PC-9 (cell line): Measurements from ENCODE around the gene FHAD1. TPM values are rescaled to one million over a fixed set of nuclear protein-coding genes. Genes with fewer than 3 reads are reported as not detected.

Source experiments
- BruUV-seq: library from RNA; stranded (reverse); fragments of 400-500 nt; replicated peaks from 2 replicates; lab custom pipeline; 2021; lab: Mats Ljungman, UMichigan
- CTCF ChIA-PET: fragments of 300-600 bp; sonication (Branson Sonifier 250); formaldehyde crosslinking; loops from one replicate; lab custom pipeline; 2022; ENCODE audit warnings: antibody characterized with exemption; lab: Charles Lee
- POLR2A ChIA-PET: fragments of 300-600 bp; sonication (Branson Sonifier 250); formaldehyde crosslinking; loops from one replicate; lab custom pipeline; 2022; ENCODE audit warnings: antibody characterized with exemption; ENCODE audit not compliant: unreplicated experiment; lab: Charles Lee
- DNase-seq, 2 experiments: peaks; one replicate each; pipeline versions ENCODE4 v3.0.0 to v3.0.0-alpha.2; 2015 to 2022; ENCODE audit warnings: mixed read lengths in 1 of 2
- H2AFZ ChIP-seq: fragments of 200-600 bp; sonication (generic); 2 replicates; pipeline ENCODE4 v1.8.1; 2017; ENCODE audit warnings: antibody characterized with exemption
- H3F3A ChIP-seq: fragments of 200-600 bp; sonication (generic); 2 replicates; pipeline ENCODE4 v1.8.1; 2017; ENCODE audit warnings: antibody characterized with exemption, mild to moderate bottlenecking, low read depth; ENCODE audit not compliant: insufficient read depth
- H3K27ac ChIP-seq: fragments of 200-600 bp; sonication (generic); 2 replicates; pipeline ENCODE4 v1.6.1; 2016; ENCODE audit warnings: mixed run types
- H3K27me3 ChIP-seq: fragments of 200-600 bp; sonication (generic); 2 replicates; pipeline ENCODE4 v1.6.1; 2016; ENCODE audit warnings: low read depth, mixed run types; ENCODE audit not compliant: insufficient read depth
- H3K36me3 ChIP-seq: fragments of 200-600 bp; sonication (generic); 2 replicates; pipeline ENCODE4 v1.6.1; 2016; ENCODE audit warnings: low read depth, mixed run types
- H3K4me1 ChIP-seq: fragments of 200-600 bp; sonication (generic); replicated peaks from 2 replicates; pipeline ENCODE4 v1.6.1; 2016; ENCODE audit warnings: mixed run types; ENCODE audit not compliant: insufficient read depth
- H3K4me2 ChIP-seq: fragments of 200-600 bp; sonication (generic); 2 replicates; pipeline ENCODE4 v1.6.1; 2017; ENCODE audit warnings: mixed run types
- H3K4me3 ChIP-seq: fragments of 200-600 bp; sonication (generic); 2 replicates; pipeline ENCODE4 v1.6.1; 2016; ENCODE audit warnings: mixed run types
- H3K79me2 ChIP-seq: fragments of 200-600 bp; sonication (generic); 2 replicates; pipeline ENCODE4 v1.6.1; 2017; ENCODE audit warnings: low read depth, mixed run types
- H3K9me2 ChIP-seq: fragments of 200-600 bp; sonication (generic); 2 replicates; pipeline ENCODE4 v1.8.1; 2017; ENCODE audit warnings: mild to moderate bottlenecking; ENCODE audit not compliant: insufficient read depth
- H3K9me3 ChIP-seq: fragments of 200-600 bp; sonication (generic); 2 replicates; pipeline ENCODE4 v1.8.1; 2016; ENCODE audit warnings: low read depth; ENCODE audit not compliant: insufficient read depth
- H4K20me1 ChIP-seq: fragments of 200-600 bp; sonication (generic); 2 replicates; pipeline ENCODE4 v1.8.1; 2017; ENCODE audit not compliant: insufficient read depth
- CTCF ChIP-seq: fragments of 200-600 bp; sonication (generic); conservative IDR thresholded peaks from 2 replicates; pipeline ENCODE4 v1.6.1; 2017; ENCODE audit warnings: mixed run types, antibody characterized with exemption, mild to moderate bottlenecking, moderate library complexity
- EZH2 ChIP-seq: fragments of 200-600 bp; sonication (generic); IDR thresholded peaks from 2 replicates; pipeline ENCODE4 v1.8.0; 2017; ENCODE audit warnings: antibody characterized with exemption, low read depth
- intact Hi-C: fragments of 100-400 bp; cut with micrococcal nuclease; formaldehyde crosslinking; loops from one replicate; pipeline ENCODE4 v1.10.0; 2022; ENCODE audit not compliant: unreplicated experiment
- total RNA-seq: library from RNA; stranded (reverse); gene quantifications from 2 replicates; pipeline ENCODE4 v1.2.3, GENCODE V29; 2021

The FHAD1 gene
- total RNA-seq, 1 experiment from 2014 or later = 6.9 TPM

- H4K20me1 ChIP-seq = no peaks in the 10 kb centered on the region
Observed at GRCh38 chr1:15310544-15310943, 63.5 kb downstream of the FHAD1 start.

GRCh38 chr1:15311122-15311822 is 64.2 kb downstream of the FHAD1 start:
- BruUV-seq = no TSS peak
- Histone ChIP-seq H3K9me2 (no peaks in the 10 kb centered on the region), H4K20me1 (no peaks in the 10 kb centered on the region), H3K79me2 (no peaks in the 10 kb centered on the region), H3K9me3 (no peaks in the 10 kb centered on the region), H3K4me2 (no peak overlapping the region), H3K4me3 (no peak overlapping the region), H3K27ac (no peak overlapping the region), H3K4me1 (no peaks in the 10 kb centered on the region), H2AFZ (no peak overlapping the region), H3K27me3 (no peaks in the 10 kb centered on the region), H3F3A (no peaks in the 10 kb centered on the region), H3K36me3 (no peaks in the 10 kb centered on the region)
- no peak for DNase-seq
- POLR2A ChIA-PET = interaction anchor here (0.6 kb wide), 1 partner anchor 101 kb away, joined by 3 read pairs; no protein-coding TSS in a partner anchor
- TF ChIP-seq EZH2 (no peak), CTCF (no peak)
- intact Hi-C loops = no loop called here
- CTCF ChIA-PET = no interaction called here

More at GRCh38 chr1:15310544-15310943, 63.5 kb downstream of the FHAD1 start:
- no peak overlapping the region for H2AFZ ChIP-seq
- no peaks in the 10 kb centered on the region for H3K4me1 ChIP-seq
- H3K9me3 ChIP-seq = no peaks in the 10 kb centered on the region
- no peak overlapping the region for H3K4me2 ChIP-seq
- TF ChIP-seq CTCF (no peak), EZH2 (no peak)
- no peaks in the 10 kb centered on the region for H3K36me3 ChIP-seq
- no peaks in the 10 kb centered on the region for H3K27me3 ChIP-seq
- no peak overlapping the region for H3K4me3 ChIP-seq
- no peaks in the 10 kb centered on the region for H3K79me2 ChIP-seq
- no peak for DNase-seq
- no peak overlapping the region for H3K27ac ChIP-seq
- BruUV-seq = no TSS peak
- no peaks in the 10 kb centered on the region for H3K9me2 ChIP-seq
- CTCF ChIA-PET = no interaction called here
- intact Hi-C loops = no loop called here
- no peaks in the 10 kb centered on the region for H3F3A ChIP-seq
- POLR2A ChIA-PET = no interaction called here

- Histone ChIP-seq H3K27me3 (no peaks in the 10 kb centered on the region), H2AFZ (no peak overlapping the region), H3K79me2 (no peaks in the 10 kb centered on the region), H3F3A (no peaks in the 10 kb centered on the region), H3K4me1 (no peaks in the 10 kb centered on the region), H3K9me2 (no peaks in the 10 kb centered on the region), H3K9me3 (no peaks in the 10 kb centered on the region), H3K4me3 (no peak overlapping the region), H4K20me1 (no peaks in the 10 kb centered on the region), H3K27ac (no peak overlapping the region), H3K36me3 (no peaks in the 10 kb centered on the region), H3K4me2 (no peak overlapping the region)
- CTCF ChIA-PET = no interaction called here
- no TSS peak for BruUV-seq
- TF ChIP-seq EZH2 = no peak
- no peak for TF ChIP-seq CTCF
- intact Hi-C loops = no loop called here
- POLR2A ChIA-PET = interaction anchor here (0.6 kb wide), 1 partner anchor 101 kb away, joined by 3 read pairs; no protein-coding TSS in a partner anchor
- DNase-seq = no peak
Observed at GRCh38 chr1:15311880-15312279, 64.9 kb downstream of the FHAD1 start.
